Measurements from ENCODE around the gene TAP1. TPM values are rescaled to one million over a fixed set of nuclear protein-coding genes. Genes with fewer than 3 reads are reported as not detected.

Gene TAP1
- total RNA-seq, 1 experiment from 2014 or later = 12.1 TPM

DNA sequence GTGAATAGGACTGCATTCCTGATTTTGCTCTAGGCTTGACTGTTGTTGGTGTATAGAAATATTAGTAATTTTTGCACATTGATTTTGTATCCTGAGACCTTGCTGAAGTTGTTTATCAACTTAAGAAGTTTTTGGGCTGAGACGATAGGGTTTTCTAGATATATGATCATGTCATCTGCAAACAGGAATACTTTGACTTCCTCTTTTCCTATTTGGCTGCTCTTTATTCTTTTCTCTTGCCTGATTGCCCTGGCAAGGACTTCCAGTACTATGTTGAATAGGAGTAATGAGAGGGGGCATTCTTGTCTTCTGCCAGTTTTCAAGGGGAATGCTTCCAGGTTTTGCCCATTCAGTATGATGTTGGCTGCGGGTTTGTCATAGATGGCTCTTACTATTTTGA is 50.1 kb downstream of the TAP1 start:
- H2BK12ac ChIP-seq (ENCODE audit: insufficient read length, low read depth, low read length) = no peak overlapping the region
- H4K20me1 ChIP-seq (ENCODE audit: control insufficient read depth, insufficient read depth, insufficient read length) = no peaks in the 10 kb centered on the region
- H3K9ac ChIP-seq (ENCODE audit: extremely low read depth, insufficient read length, low read length) = no peak overlapping the region
- H3K79me2 ChIP-seq (ENCODE audit: insufficient read depth, low read length) = no peaks in the 10 kb centered on the region
- H3K27ac ChIP-seq (ENCODE audit: insufficient read length, low read depth, low read length) = no peak overlapping the region
- H3K9me3 Mint-ChIP-seq = peaks cover 6% of the 10 kb centered on the region in 2 experiments
- no peak overlapping the region for H4K5ac ChIP-seq (ENCODE audit: insufficient read length, low read depth, low read length)
- H3K4ac ChIP-seq (ENCODE audit: low read depth, low read length) = no peak overlapping the region
- TF ChIP-seq, protein P1, sequence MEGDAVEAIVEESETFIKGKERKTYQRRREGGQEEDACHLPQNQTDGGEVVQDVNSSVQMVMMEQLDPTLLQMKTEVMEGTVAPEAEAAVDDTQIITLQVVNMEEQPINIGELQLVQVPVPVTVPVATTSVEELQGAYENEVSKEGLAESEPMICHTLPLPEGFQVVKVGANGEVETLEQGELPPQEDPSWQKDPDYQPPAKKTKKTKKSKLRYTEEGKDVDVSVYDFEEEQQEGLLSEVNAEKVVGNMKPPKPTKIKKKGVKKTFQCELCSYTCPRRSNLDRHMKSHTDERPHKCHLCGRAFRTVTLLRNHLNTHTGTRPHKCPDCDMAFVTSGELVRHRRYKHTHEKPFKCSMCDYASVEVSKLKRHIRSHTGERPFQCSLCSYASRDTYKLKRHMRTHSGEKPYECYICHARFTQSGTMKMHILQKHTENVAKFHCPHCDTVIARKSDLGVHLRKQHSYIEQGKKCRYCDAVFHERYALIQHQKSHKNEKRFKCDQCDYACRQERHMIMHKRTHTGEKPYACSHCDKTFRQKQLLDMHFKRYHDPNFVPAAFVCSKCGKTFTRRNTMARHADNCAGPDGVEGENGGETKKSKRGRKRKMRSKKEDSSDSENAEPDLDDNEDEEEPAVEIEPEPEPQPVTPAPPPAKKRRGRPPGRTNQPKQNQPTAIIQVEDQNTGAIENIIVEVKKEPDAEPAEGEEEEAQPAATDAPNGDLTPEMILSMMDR (conservative IDR thresholded peaks at IDR 0.05) = no peak
- no peaks in the 10 kb centered on the region for H3K9me3 ChIP-seq (ENCODE audit: control insufficient read depth, low read depth, low read length)
- no peak overlapping the region for H2AK5ac ChIP-seq (ENCODE audit: insufficient read length, low read length)
- H2BK5ac ChIP-seq (ENCODE audit: insufficient read length, low read length) = no peak overlapping the region
- H3K36me3 Mint-ChIP-seq (ENCODE audit: insufficient read depth in 1 of 3, low read depth in 3 of 3) = peaks cover 0 to 6% (median 0%) of the 10 kb centered on the region in 3 experiments; a peak in 2 of 7 replicates
- no CpG with 5 or more reads among the region's 2 CpGs for WGBS (ENCODE audit: extremely low coverage, insufficient read length, low lambda C conversion rate)
- no peak overlapping the region for H3K14ac ChIP-seq (ENCODE audit: insufficient read depth, low read length)
- no peak for DNase-seq
- H3K23me2 ChIP-seq (ENCODE audit: insufficient read length, low read depth, low read length, poor library complexity, severe bottlenecking) = no peaks in the 10 kb centered on the region
- no peak overlapping the region for H3T11ph ChIP-seq (ENCODE audit: low read length)
- H3K79me1 ChIP-seq (ENCODE audit: insufficient read depth, low read depth, low read length, poor library complexity, severe bottlenecking) = no peaks in the 10 kb centered on the region
- no peaks in the 10 kb centered on the region for H3K4me1 ChIP-seq (ENCODE audit: insufficient read depth, low read length)
- H3K4me2 ChIP-seq (ENCODE audit: insufficient read depth, insufficient read length, low read length) = no peak overlapping the region
- peaks cover 34% of the 10 kb centered on the region for H3K27me3 Mint-ChIP-seq (ENCODE audit: low read depth)
- H3K18ac ChIP-seq (ENCODE audit: insufficient read length, low read depth, low read length) = no peak overlapping the region
- H2BK120ac ChIP-seq (ENCODE audit: low read depth, low read length, poor library complexity, severe bottlenecking) = no peak overlapping the region
- H3K27me3 ChIP-seq (ENCODE audit: insufficient read depth, low read length) = no peaks in the 10 kb centered on the region
- H4K8ac ChIP-seq (replicated peaks; ENCODE audit: insufficient read length, low read depth, low read length) = no peak overlapping the region
- H2AFZ ChIP-seq (ENCODE audit: low read length) = no peak overlapping the region
- H3K27ac Mint-ChIP-seq = no peak overlapping the region
- no peak overlapping the region for H3K23ac ChIP-seq (ENCODE audit: insufficient read length, low read depth, low read length)
- no peak overlapping the region for H2BK15ac ChIP-seq (ENCODE audit: low read depth, low read length)
- H3K4me1 Mint-ChIP-seq = peaks cover 4 to 5% of the 10 kb centered on the region in 2 experiments; a peak in 3 of 4 replicates
- no peak overlapping the region for H2BK20ac ChIP-seq (ENCODE audit: low read depth, low read length, poor library complexity, severe bottlenecking)
- H4K91ac ChIP-seq (ENCODE audit: insufficient read length, low read depth, low read length) = no peak overlapping the region
- no peak overlapping the region for H3K56ac ChIP-seq (ENCODE audit: insufficient read length, low read depth, low read length)
- no peak overlapping the region for H3K4me3 Mint-ChIP-seq
